Caco-2 (cell line): Measurements from ENCODE around the gene HSPH1. TPM values are rescaled to one million over a fixed set of nuclear protein-coding genes. Genes with fewer than 3 reads are reported as not detected.

Source experiments
- BruUV-seq: library from RNA; stranded (reverse); fragments of 400-500 nt; replicated peaks from 2 replicates; lab custom pipeline; 2021; lab: Mats Ljungman, UMichigan
- CTCF ChIA-PET: fragments of 300-600 bp; sonication (Branson Sonifier 250); formaldehyde crosslinking; loops from one replicate; lab custom pipeline; 2022; ENCODE audit warnings: antibody characterized with exemption; lab: Charles Lee
- POLR2A ChIA-PET: fragments of 300-600 bp; sonication (Branson Sonifier 250); formaldehyde crosslinking; loops from one replicate; lab custom pipeline; 2022; ENCODE audit warnings: antibody characterized with exemption; lab: Charles Lee
- DNase-seq, 2 experiments: peaks; one replicate each; pipeline versions ENCODE4 v3.0.0 to v3.0.0-alpha.2; 2020 to 2022
- H3K27me3 ChIP-seq: replicated peaks from 2 replicates; pipeline ENCODE4 v1.6.0; 2011; ENCODE audit warnings: low read length; ENCODE audit not compliant: control insufficient read depth, insufficient read depth
- H3K36me3 ChIP-seq: 2 replicates; pipeline ENCODE4 v1.5.1; 2011; ENCODE audit warnings: low read length; ENCODE audit not compliant: control insufficient read depth, insufficient read depth
- H3K4me1 ChIP-seq: fragments of 250-450 bp; sonication (Bioruptor Pico); 2 replicates; pipeline ENCODE4 v1.5.1; 2020; ENCODE audit warnings: mild to moderate bottlenecking
- H3K4me3 ChIP-seq: 2 replicates; pipeline ENCODE4 v1.5.1; 2011; ENCODE audit warnings: low read depth, mild to moderate bottlenecking, control low read depth, low read length
- H3K9me3 ChIP-seq: fragments of 250-450 bp; sonication (Bioruptor Pico); 2 replicates; pipeline ENCODE4 v1.5.1; 2020; ENCODE audit warnings: mild to moderate bottlenecking, moderate library complexity
- H3K27ac Mint-ChIP-seq: one replicate; pipeline ENCODE4 v1.8.0; 2022; ENCODE audit warnings: mixed read lengths; ENCODE audit not compliant: unreplicated experiment
- H3K27me3 Mint-ChIP-seq: one replicate; pipeline ENCODE4 v1.8.0; 2022; ENCODE audit warnings: mixed read lengths; ENCODE audit not compliant: insufficient read depth, unreplicated experiment
- H3K36me3 Mint-ChIP-seq: one replicate; pipeline ENCODE4 v1.8.0; 2022; ENCODE audit warnings: mild to moderate bottlenecking, mixed read lengths; ENCODE audit not compliant: insufficient read depth, unreplicated experiment
- H3K4me1 Mint-ChIP-seq: one replicate; pipeline ENCODE4 v1.8.0; 2022; ENCODE audit warnings: low read depth, mixed read lengths; ENCODE audit not compliant: unreplicated experiment
- H3K4me3 Mint-ChIP-seq: one replicate; pipeline ENCODE4 v1.8.0; 2022; ENCODE audit warnings: mild to moderate bottlenecking, moderate library complexity, mixed read lengths; ENCODE audit not compliant: unreplicated experiment
- H3K9me3 Mint-ChIP-seq: one replicate; pipeline ENCODE4 v1.8.0; 2022; ENCODE audit warnings: mixed read lengths; ENCODE audit not compliant: unreplicated experiment
- intact Hi-C: fragments of 100-400 bp; cut with micrococcal nuclease; formaldehyde crosslinking; loops from one replicate; pipeline ENCODE4 v1.10.0; 2022; ENCODE audit not compliant: unreplicated experiment
- total RNA-seq: library from RNA; stranded (reverse); gene quantifications from 2 replicates; pipeline ENCODE4 v1.2.3, GENCODE V29; 2022
- TF ChIP-seq, protein P1 (sequence below), 2 experiments: fragments of 200-600 bp in 1 of 2; IDR thresholded peaks; 1 replicate in 1 of 2; 2 replicates in 1 of 2; pipeline versions ENCODE4 v1.5.1 to v1.8.0; 2011 to 2022; ENCODE audit warnings: antibody characterized with exemption in 1 of 2, control low read depth in 1 of 2, inconsistent platforms in 1 of 2, low read depth in 1 of 2, low read length in 1 of 2, mild to moderate bottlenecking in 1 of 2, moderate library complexity in 1 of 2; ENCODE audit not compliant: insufficient read depth in 1 of 2, severe bottlenecking in 1 of 2, unreplicated experiment in 1 of 2

The HSPH1 gene
- total RNA-seq, 1 experiment from 2014 or later = 141 TPM

- Mint-ChIP-seq H3K36me3 (no peaks in the 10 kb centered on the region), H3K4me3 (no peak overlapping the region), H3K9me3 (no peaks in the 10 kb centered on the region), H3K27ac (no peak overlapping the region), H3K4me1 (no peaks in the 10 kb centered on the region), H3K27me3 (peaks cover 9% of the 10 kb centered on the region)
- Histone ChIP-seq H3K9me3 (no peaks in the 10 kb centered on the region), H3K4me3 (no peak overlapping the region), H3K4me1 (no peaks in the 10 kb centered on the region), H3K27me3 (no peaks in the 10 kb centered on the region), H3K36me3 (no peaks in the 10 kb centered on the region)
- intact Hi-C loops = no loop called here
- POLR2A ChIA-PET = no interaction called here
- TF ChIP-seq, protein P1, sequence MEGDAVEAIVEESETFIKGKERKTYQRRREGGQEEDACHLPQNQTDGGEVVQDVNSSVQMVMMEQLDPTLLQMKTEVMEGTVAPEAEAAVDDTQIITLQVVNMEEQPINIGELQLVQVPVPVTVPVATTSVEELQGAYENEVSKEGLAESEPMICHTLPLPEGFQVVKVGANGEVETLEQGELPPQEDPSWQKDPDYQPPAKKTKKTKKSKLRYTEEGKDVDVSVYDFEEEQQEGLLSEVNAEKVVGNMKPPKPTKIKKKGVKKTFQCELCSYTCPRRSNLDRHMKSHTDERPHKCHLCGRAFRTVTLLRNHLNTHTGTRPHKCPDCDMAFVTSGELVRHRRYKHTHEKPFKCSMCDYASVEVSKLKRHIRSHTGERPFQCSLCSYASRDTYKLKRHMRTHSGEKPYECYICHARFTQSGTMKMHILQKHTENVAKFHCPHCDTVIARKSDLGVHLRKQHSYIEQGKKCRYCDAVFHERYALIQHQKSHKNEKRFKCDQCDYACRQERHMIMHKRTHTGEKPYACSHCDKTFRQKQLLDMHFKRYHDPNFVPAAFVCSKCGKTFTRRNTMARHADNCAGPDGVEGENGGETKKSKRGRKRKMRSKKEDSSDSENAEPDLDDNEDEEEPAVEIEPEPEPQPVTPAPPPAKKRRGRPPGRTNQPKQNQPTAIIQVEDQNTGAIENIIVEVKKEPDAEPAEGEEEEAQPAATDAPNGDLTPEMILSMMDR (IDR thresholded peaks at IDR 0.05; ENCODE audit: insufficient read depth in 1 of 2, low read depth in 1 of 2, low read length in 1 of 2, severe bottlenecking in 1 of 2, unreplicated experiment in 1 of 2) = no peak
- DNase-seq = no peak
- CTCF ChIA-PET = interaction anchor here (0.5 kb wide), 1 partner anchor 793 kb away, joined by 4 read pairs; no protein-coding TSS in a partner anchor
- BruUV-seq = no TSS peak
Observed at GRCh38 chr13:31110169-31110568, 51.5 kb downstream of the HSPH1 start.

GRCh38 chr13:31107109-31107508 lies 54.6 kb downstream of the HSPH1 start:
- POLR2A ChIA-PET = no interaction called here

GRCh38 chr13:31105856-31106255 lies 55.8 kb downstream of the HSPH1 start:
- no peak for DNase-seq
- no peak overlapping the region for H3K4me3 Mint-ChIP-seq
- H3K27ac Mint-ChIP-seq = no peak overlapping the region
- Histone ChIP-seq H3K4me3 (no peak overlapping the region), H3K36me3 (no peaks in the 10 kb centered on the region), H3K9me3 (no peaks in the 10 kb centered on the region), H3K4me1 (no peaks in the 10 kb centered on the region), H3K27me3 (no peaks in the 10 kb centered on the region; the same call in 1 of the 2 replicates)
- intact Hi-C loops = no loop called here
- no peaks in the 10 kb centered on the region for H3K9me3 Mint-ChIP-seq
- no TSS peak for BruUV-seq
- ChIA-PET CTCF (no interaction called here), POLR2A (no interaction called here)
- no peaks in the 10 kb centered on the region for H3K4me1 Mint-ChIP-seq
- TF ChIP-seq, protein P1 (IDR thresholded peaks at IDR 0.05; ENCODE audit: insufficient read depth in 1 of 2, low read depth in 1 of 2, low read length in 1 of 2, severe bottlenecking in 1 of 2, unreplicated experiment in 1 of 2) = no peak
- peaks cover 4% of the 10 kb centered on the region for H3K27me3 Mint-ChIP-seq
- no peaks in the 10 kb centered on the region for H3K36me3 Mint-ChIP-seq

More at GRCh38 chr13:31107109-31107508, 54.6 kb downstream of the HSPH1 start:
- Mint-ChIP-seq H3K4me1 (no peaks in the 10 kb centered on the region), H3K4me3 (no peak overlapping the region), H3K9me3 (no peaks in the 10 kb centered on the region), H3K27ac (no peak overlapping the region), H3K27me3 (peaks cover 2% of the 10 kb centered on the region), H3K36me3 (no peaks in the 10 kb centered on the region)
- no peaks in the 10 kb centered on the region for H3K36me3 ChIP-seq
- no peaks in the 10 kb centered on the region; the same call in 1 of the 2 replicates for H3K27me3 ChIP-seq
- CTCF ChIA-PET = no interaction called here
- no peaks in the 10 kb centered on the region for H3K4me1 ChIP-seq
- BruUV-seq = no TSS peak
- no peak for DNase-seq
- no peak overlapping the region for H3K4me3 ChIP-seq
- TF ChIP-seq, protein P1 (IDR thresholded peaks at IDR 0.05; ENCODE audit: insufficient read depth in 1 of 2, low read depth in 1 of 2, low read length in 1 of 2, severe bottlenecking in 1 of 2, unreplicated experiment in 1 of 2) = no peak
- intact Hi-C loops = no loop called here
- H3K9me3 ChIP-seq = no peaks in the 10 kb centered on the region
